B cell (primary cell): Measurements from ENCODE around the gene EFNA2. TPM values are rescaled to one million over a fixed set of nuclear protein-coding genes. Genes with fewer than 3 reads are reported as not detected.

Experiments used
- ATAC-seq: fragments of 200-7000 bp; cut with Tn5 transposase; one replicate; pipeline ENCODE4 v1.10.0; 2021; ENCODE audit warnings: low read depth, mild to moderate bottlenecking, moderate number of reproducible peaks, moderate library complexity
- CTCF ChIA-PET: fragments of 350-600 bp; sonication (Branson Sonifier 250); formaldehyde crosslinking; loops from one replicate; lab custom pipeline; 2021; ENCODE audit warnings: antibody characterized with exemption, inconsistent platforms; lab: Charles Lee
- POLR2A ChIA-PET: fragments of 350-600 bp; sonication (Branson Sonifier 250); formaldehyde crosslinking; loops from one replicate; lab custom pipeline; 2021; ENCODE audit warnings: antibody characterized with exemption; lab: Charles Lee
- DNase-seq: peaks from one replicate; pipeline ENCODE4 v3.0.0; 2013
- H2AFZ ChIP-seq: 2 replicates; pipeline ENCODE4 v1.6.1; 2012; ENCODE audit warnings: mild to moderate bottlenecking, low read depth, low read length; ENCODE audit not compliant: insufficient read depth, poor library complexity, severe bottlenecking
- H3K27ac ChIP-seq, 2 donors: 1 replicate in 1 of 2; 2 replicates in 1 of 2; pipeline ENCODE4 v1.5.1; 2012 to 2013; ENCODE audit warnings: low read length in 2 of 2, mild to moderate bottlenecking in 2 of 2, moderate library complexity in 1 of 2
- H3K27me3 ChIP-seq, 4 experiments: fragments of 200-600 bp in 1 of 4; sonication (generic) in 1 of 4; replicated peaks in 1 of 4; 1 replicate in 2 of 4; 2 replicates in 2 of 4; pipeline versions ENCODE4 v1.6.1 to v1.7.0; 2013 to 2016; ENCODE audit warnings: low read length in 3 of 4, mild to moderate bottlenecking in 2 of 4, mixed read lengths in 1 of 4, moderate library complexity in 1 of 4; ENCODE audit not compliant: insufficient read depth in 4 of 4, control insufficient read depth in 3 of 4; ENCODE audit errors: control extremely low read depth in 1 of 4
- H3K36me3 ChIP-seq, 2 experiments: replicated peaks in 1 of 2; 1 replicate in 1 of 2; 2 replicates in 1 of 2; pipeline versions ENCODE4 v1.6.1 to v1.7.1; 2013; ENCODE audit warnings: low read length in 1 of 2; ENCODE audit not compliant: insufficient read depth in 2 of 2, control insufficient read depth in 1 of 2; ENCODE audit errors: control extremely low read depth in 1 of 2, extremely low read depth in 1 of 2
- H3K4me1 ChIP-seq, 2 donors: fragments of 200-600 bp in 1 of 2; sonication (generic) in 1 of 2; 1 replicate in 1 of 2; 2 replicates in 1 of 2; pipeline versions ENCODE4 v1.5.1 to v1.6.1; 2013 to 2017; ENCODE audit warnings: low read length in 2 of 2; ENCODE audit not compliant: control insufficient read depth in 2 of 2, insufficient read depth in 2 of 2
- H3K4me2 ChIP-seq: replicated peaks from 2 replicates; pipeline ENCODE3; 2012; ENCODE audit warnings: mild to moderate bottlenecking, low read depth, low read length; ENCODE audit not compliant: poor library complexity, severe bottlenecking
- H3K4me3 ChIP-seq, 5 experiments: fragments of 200-600 bp in 1 of 5; sonication (generic) in 1 of 5; 1 replicate in 3 of 5; 2 replicates in 2 of 5; pipeline versions ENCODE4 v1.5.1 to v1.7.0; 2011 to 2016; ENCODE audit warnings: low read length in 4 of 5, mild to moderate bottlenecking in 4 of 5, low read depth in 2 of 5, control low read depth in 1 of 5, moderate library complexity in 1 of 5; ENCODE audit not compliant: insufficient read depth in 1 of 5; ENCODE audit errors: control extremely low read depth in 1 of 5, extremely low read depth in 1 of 5
- H3K79me2 ChIP-seq: fragments of 200-600 bp; sonication (generic); one replicate; pipeline ENCODE4 v1.6.0; 2016; ENCODE audit warnings: low read length; ENCODE audit not compliant: control insufficient read depth, insufficient read depth
- H3K9ac ChIP-seq: fragments of 200-600 bp; sonication (generic); 2 replicates; pipeline ENCODE4 v1.6.1; 2017; ENCODE audit warnings: mild to moderate bottlenecking, low read length, moderate library complexity
- H3K9me3 ChIP-seq, 3 donors: one replicate each; pipeline versions ENCODE4 v1.6.1 to v1.7.1; 2013; ENCODE audit warnings: low read length in 2 of 3; ENCODE audit not compliant: control insufficient read depth in 2 of 3, insufficient read depth in 1 of 3; ENCODE audit errors: control extremely low read depth in 1 of 3
- H4K20me1 ChIP-seq: 2 replicates; pipeline ENCODE4 v1.6.0; 2012; ENCODE audit warnings: mild to moderate bottlenecking, low read length; ENCODE audit not compliant: insufficient read depth, control insufficient read depth, poor library complexity, severe bottlenecking
- H3K27ac Mint-ChIP-seq: one replicate; pipeline ENCODE4 v1.8.0; 2021; ENCODE audit warnings: mixed read lengths
- H3K27me3 Mint-ChIP-seq: one replicate; pipeline ENCODE4 v1.8.0; 2021; ENCODE audit warnings: mixed read lengths
- H3K4me1 Mint-ChIP-seq: one replicate; pipeline ENCODE4 v1.8.0; 2021; ENCODE audit warnings: mixed read lengths
- H3K4me3 Mint-ChIP-seq: one replicate; pipeline ENCODE4 v1.8.0; 2021; ENCODE audit warnings: mixed read lengths
- H3K9me3 Mint-ChIP-seq: one replicate; pipeline ENCODE4 v1.8.0; 2022; ENCODE audit warnings: mixed read lengths; ENCODE audit not compliant: insufficient read depth
- CTCF ChIP-seq: fragments of 200-600 bp; IDR thresholded peaks from one replicate; pipeline ENCODE4 v1.8.0; 2022; ENCODE audit warnings: antibody characterized with exemption, mild to moderate bottlenecking
- EZH2 ChIP-seq: IDR thresholded peaks from 2 replicates; pipeline ENCODE4 v1.6.1; 2012; ENCODE audit warnings: borderline replicate concordance, low read depth, mild to moderate bottlenecking, moderate library complexity, low read length; ENCODE audit not compliant: insufficient read depth, poor library complexity, severe bottlenecking
- WGBS: methylation state at CpG from one replicate; pipeline ENCODE4 v1.1.5; 2013; ENCODE audit warnings: missing lambda C conversion rate; ENCODE audit not compliant: insufficient coverage; 5-methylcytosine and 5-hydroxymethylcytosine counted together
- intact Hi-C: fragments of 100-400 bp; cut with micrococcal nuclease; formaldehyde crosslinking; loops from one replicate; pipeline ENCODE4 v1.10.0; 2022
- polyA plus RNA-seq: library from polyadenylated mRNA; depleted of rRNA; stranded (reverse); fragments of >200 nt; gene quantifications from 2 replicates; pipeline ENCODE4 v1.2.3, GENCODE V29; 2012
- total RNA-seq, 2 donors: library from RNA; stranded (reverse); fragments of 120-200 nt in 1 of 2; gene quantifications; 1 replicate in 1 of 2; 2 replicates in 1 of 2; pipeline versions ENCODE4 v1.2.3 to v1.2.4, GENCODE V29; 2013 to 2022

The EFNA2 gene
- total and polyA plus RNA-seq, 2 donors (not counting 1 experiment from before 2014, with no cell fraction given), result not detected

- Histone ChIP-seq H3K27me3 (no peaks in the 10 kb centered on the region), H3K9ac (peak overlapping the region; percentile 89), H3K36me3 (peaks cover 9 to 58% of the 10 kb centered on the region in 2 experiments), H2AFZ (no peak overlapping the region), H3K9me3 (no peaks in the 10 kb centered on the region), H3K79me2 (peaks cover 76% of the 10 kb centered on the region), H3K4me3 (peak overlapping the region in 2 of 5 experiments; percentile 40 to 70), H3K4me1 (peaks cover 44 to 67% of the 10 kb centered on the region in 2 donors), H3K4me2 (peak overlapping the region; percentile 100), H4K20me1 (peaks cover 80% of the 10 kb centered on the region), H3K27ac (peak overlapping the region; percentile 73 to 97)
- DNase-seq, result peak; percentile 50
- ATAC-seq, result no peak
- intact Hi-C loops, result no loop called here
- Mint-ChIP-seq H3K4me1 (peaks cover 49% of the 10 kb centered on the region), H3K27ac (peak overlapping the region; percentile 63), H3K4me3 (peak overlapping the region; percentile 61), H3K9me3 (no peaks in the 10 kb centered on the region), H3K27me3 (no peaks in the 10 kb centered on the region)
- TF ChIP-seq EZH2, result no peak
- no peak for TF ChIP-seq CTCF
- CTCF ChIA-PET, result interaction anchor here (0.8 to 6.1 kb wide), 4 partner anchors 21 to 33 kb away, joined by 3 to 51 read pairs (median 3); no protein-coding TSS in a partner anchor
- POLR2A ChIA-PET, result interaction anchor here (0.6 to 2.3 kb wide), 7 partner anchors 8 to 1027 kb away, joined by 3 to 14 read pairs (median 5); no protein-coding TSS in a partner anchor
- WGBS, result 94% methylated on average over 38 of the region's 46 CpGs
Measured at GRCh38 chr19:1274081-1274851, 11.4 kb upstream of the EFNA2 start.

- no peak for ATAC-seq
- peak overlapping the region; percentile 81 for H3K27ac Mint-ChIP-seq
- peaks cover 77% of the 10 kb centered on the region for H3K79me2 ChIP-seq
- 63% methylated on average over 44 of the region's 44 CpGs for WGBS
- H4K20me1 ChIP-seq, result peaks cover 81% of the 10 kb centered on the region
- CTCF ChIA-PET, result interaction anchor here (0.7 to 6.1 kb wide), 7 partner anchors 9 to 551 kb away, joined by 3 to 51 read pairs (median 3); partner anchors contain the start of gene ARHGAP45
- peak overlapping the region in 4 of 5 experiments; percentile 40 to 85 (median 76) for H3K4me3 ChIP-seq
- H3K9me3 Mint-ChIP-seq, result no peaks in the 10 kb centered on the region
- DNase-seq, result no peak
- POLR2A ChIA-PET, result interaction anchor here (0.6 to 1.8 kb wide), 7 partner anchors 8 to 216 kb away, joined by 3 to 15 read pairs (median 5); partner anchors contain the start of gene REEP6
- peak overlapping the region; percentile 75 for H3K4me3 Mint-ChIP-seq
- no peak for TF ChIP-seq CTCF
- no peak for TF ChIP-seq EZH2
- peak overlapping the region; percentile 100 for H3K4me2 ChIP-seq
- no peaks in the 10 kb centered on the region for H3K27me3 Mint-ChIP-seq
- peaks cover 9 to 60% of the 10 kb centered on the region in 2 experiments for H3K36me3 ChIP-seq
- H3K4me1 ChIP-seq, result peaks cover 44 to 68% of the 10 kb centered on the region in 2 donors
- peak overlapping the region; percentile 73 to 97 for H3K27ac ChIP-seq
- H2AFZ ChIP-seq, result no peak overlapping the region
- intact Hi-C loops, result no loop called here
- peak overlapping the region; percentile 89 for H3K9ac ChIP-seq
- H3K4me1 Mint-ChIP-seq, result peaks cover 50% of the 10 kb centered on the region
- no peaks in the 10 kb centered on the region for H3K9me3 ChIP-seq
- H3K27me3 ChIP-seq, result no peaks in the 10 kb centered on the region
Measured at GRCh38 chr19:1274852-1275259, 10.8 kb upstream of the EFNA2 start.
